Mucosa of descending colon (tissue), 3 donors: ENCODE data around the gene DYRK1A. TPM values are rescaled to one million over a fixed set of nuclear protein-coding genes. Genes with fewer than 3 reads are reported as not detected.

ENCODE experiments used
- ATAC-seq: fragments of 200-7000 bp; cut with Tn5 transposase; one replicate; pipeline ENCODE4 v1.9.1; 2020; ENCODE audit warnings: mild to moderate bottlenecking, moderate library complexity
- DNase-seq, 3 donors: peaks; one replicate each; pipeline ENCODE4 v3.0.0-alpha.2; 2020
- H3K36me3 ChIP-seq: fragments of 200-600 bp; one replicate; pipeline ENCODE4 v1.8.0; 2021; ENCODE audit warnings: low read depth, mild to moderate bottlenecking
- H3K4me1 ChIP-seq: fragments of 200-600 bp; one replicate; pipeline ENCODE4 v1.8.0; 2021; ENCODE audit warnings: low read depth, mild to moderate bottlenecking
- H3K4me3 ChIP-seq: fragments of 200-600 bp; one replicate; pipeline ENCODE4 v1.8.0; 2021; ENCODE audit warnings: mild to moderate bottlenecking
- H3K9me3 ChIP-seq: fragments of 200-600 bp; one replicate; pipeline ENCODE4 v1.8.0; 2021; ENCODE audit warnings: mild to moderate bottlenecking
- CTCF ChIP-seq: fragments of 200-600 bp; IDR thresholded peaks from one replicate; pipeline ENCODE4 v1.8.0; 2022; ENCODE audit warnings: antibody characterized with exemption, mild to moderate bottlenecking
- intact Hi-C, 2 donors: fragments of 100-400 bp; cut with DNase I in 1 of 2; cut with micrococcal nuclease in 1 of 2; formaldehyde crosslinking; loops; one replicate each; pipeline versions ENCODE4 v1.11.0 to v1.11.1; 2022; cut with DNase I, micrococcal nuclease
- total RNA-seq, 3 donors: library from RNA; stranded (reverse); fragmentation: NEBNext Ultra II Directional in 2 of 3; extraction: Animal tissue kit (Norgen Biotek cat#: 25700) in 2 of 3; gene quantifications; one replicate each; pipeline versions ENCODE4 v1.2.1 to v1.2.4, GENCODE V29; 2021 to 2023
- donor health status: DM: no; HTN: no; CAD: no; lungs with moderate emphysema.
- donor health status: DM: no; HTN: no; CAD: no.
- donor health status: DM: no; HTN: yes; CAD: no.

The DYRK1A gene
- total RNA-seq, 3 donors from 2014 or later: 61.2 to 76.5 (median 72.7) TPM

DNA sequence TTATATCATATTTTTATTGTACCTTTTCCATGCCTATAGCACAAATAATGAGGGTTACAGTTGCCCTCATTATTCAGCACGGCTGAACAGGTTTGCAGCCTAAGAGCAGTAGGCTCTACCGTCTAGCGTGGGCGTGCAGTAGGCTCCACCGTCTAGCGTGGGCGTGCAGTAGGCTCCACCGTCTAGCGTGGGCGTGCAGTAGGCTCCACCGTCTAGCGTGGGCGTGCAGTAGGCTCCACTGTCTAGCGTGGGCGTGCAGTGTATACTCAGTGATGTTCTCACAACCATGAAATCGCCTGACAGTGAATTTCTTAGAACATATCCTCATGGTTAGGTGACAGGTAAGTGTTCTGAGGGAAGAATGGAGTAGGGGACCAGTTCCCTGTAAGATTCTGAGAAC, 84.9 kb downstream of the DYRK1A start:
- Histone ChIP-seq H3K4me1 (peaks cover 19% of the 10 kb centered on the region), H3K36me3 (no peaks in the 10 kb centered on the region), H3K9me3 (no peaks in the 10 kb centered on the region), H3K4me3 (no peak overlapping the region)
- no peak for DNase-seq
- TF ChIP-seq CTCF: no peak
- intact Hi-C loops: no loop called here
- ATAC-seq: no peak

DNA sequence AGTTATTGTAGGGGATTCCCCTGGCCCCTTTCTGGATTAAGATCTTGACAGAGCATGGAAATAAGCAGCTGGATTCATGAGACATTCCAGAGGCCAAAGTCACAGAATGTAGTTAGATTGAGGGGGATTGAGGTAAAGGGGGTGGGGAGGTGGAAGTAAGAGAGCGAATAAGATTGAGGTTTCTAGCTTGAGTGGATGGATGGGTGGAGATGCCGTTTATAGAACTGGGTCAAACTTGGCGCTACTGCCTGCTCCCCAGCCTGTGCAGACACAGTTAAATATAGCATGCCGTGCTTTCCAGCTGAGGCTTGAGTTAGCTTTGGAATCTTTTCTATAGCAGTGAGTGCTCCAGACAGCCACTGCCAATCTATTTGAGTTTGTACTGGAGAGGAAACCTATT, 85.7 kb downstream of the DYRK1A start:
- ATAC-seq: peak; percentile 31
- TF ChIP-seq CTCF: no peak
- Histone ChIP-seq H3K9me3 (no peaks in the 10 kb centered on the region), H3K36me3 (no peaks in the 10 kb centered on the region), H3K4me3 (no peak overlapping the region), H3K4me1 (peaks cover 19% of the 10 kb centered on the region)
- intact Hi-C loops: no loop called here
- DNase-seq: no peak

DNA sequence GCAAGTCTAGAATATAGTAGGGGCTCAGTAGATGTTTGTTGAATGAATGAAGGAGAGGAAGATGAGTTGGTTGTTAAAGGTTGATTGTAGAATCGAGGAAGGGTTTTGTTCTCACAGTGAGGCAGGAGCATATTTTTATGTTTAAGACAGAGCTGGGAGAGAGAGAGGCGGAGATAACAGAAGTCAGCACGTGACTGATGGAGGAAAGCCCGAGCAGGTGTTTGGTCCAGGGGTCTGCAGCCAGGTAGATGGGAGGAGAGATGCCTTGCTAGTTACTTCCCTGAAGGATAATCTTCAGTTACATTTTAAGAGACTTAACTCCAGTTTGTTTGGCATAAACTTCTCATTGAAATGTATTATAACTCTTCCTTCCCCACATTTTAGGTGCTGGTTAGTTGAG, 86.8 kb downstream of the DYRK1A start:
- H3K4me1 ChIP-seq: peaks cover 16% of the 10 kb centered on the region
- intact Hi-C loops: no loop called here

GRCh38 chr21:37454869-37455503, 88.4 kb downstream of the DYRK1A start:
- ATAC-seq: no peak
- Histone ChIP-seq H3K4me3 (no peak overlapping the region), H3K4me1 (peaks cover 9% of the 10 kb centered on the region), H3K36me3 (no peaks in the 10 kb centered on the region), H3K9me3 (no peaks in the 10 kb centered on the region)
- DNase-seq: no peak
- TF ChIP-seq CTCF: no peak
- intact Hi-C loops: no loop called here

More for the DNA sequence above, 86.8 kb downstream of the DYRK1A start:
- Histone ChIP-seq H3K9me3 (no peaks in the 10 kb centered on the region), H3K36me3 (no peaks in the 10 kb centered on the region), H3K4me3 (no peak overlapping the region)
- DNase-seq (no peak), ATAC-seq (no peak)
- TF ChIP-seq CTCF: no peak

- intact Hi-C loops: no loop called here
- H3K4me1 ChIP-seq: peaks cover 7% of the 10 kb centered on the region
- H3K36me3 ChIP-seq: no peaks in the 10 kb centered on the region
- H3K9me3 ChIP-seq: no peaks in the 10 kb centered on the region
- ATAC-seq: no peak
- DNase-seq: no peak
- no peak overlapping the region for H3K4me3 ChIP-seq
- no peak for TF ChIP-seq CTCF
Observed at GRCh38 chr21:37455504-37455911, 88.9 kb downstream of the DYRK1A start.
